CD4-positive, alpha-beta T cell treated with Interleukin-4 for 1 hour (primary cell): ENCODE data around the gene PYDC1.
"Not testable (repeated sequence)": the region's sequence is repeated elsewhere in the genome, so short reads cannot be mapped to it uniquely, and the experiment has no call there.

Source experiments
- DNase-seq, 2 donors: peaks; one replicate each; pipeline ENCODE4 v3.0.0-alpha.2; 2020 to 2022

The PYDC1 gene

GRCh38 chr16:31177136-31177535, 39.8 kb downstream of the PYDC1 start:
- DNase-seq = peak; percentile 38 to 64

- DNase-seq = not testable (repeated sequence)
These were observed 46.9 kb downstream of the PYDC1 start for GRCh38 chr16:31170048-31170447.

- no peak for DNase-seq
These were observed 48.1 kb downstream of the PYDC1 start for GRCh38 chr16:31168848-31169247.

- no peak for DNase-seq
These were observed 49.6 kb downstream of the PYDC1 start for GRCh38 chr16:31167315-31167714.
